ENCODE data around the gene ANKS1A.
A peak's percentile ranks its signal among the peaks of the same experiment; 100 is the strongest.

Gene ANKS1A

GRCh38 chr6:35081426-35081851 is 192.4 kb downstream of the ANKS1A start:
- DNase-seq, result peak in 1 of 56 donors; percentile 6

- DNase-seq, result no peak
Observed at GRCh38 chr6:35082046-35082732, 193.1 kb downstream of the ANKS1A start.

GRCh38 chr6:35082733-35083403 is 193.8 kb downstream of the ANKS1A start:
- no peak for DNase-seq

GRCh38 chr6:35083507-35083906 is 194.5 kb downstream of the ANKS1A start:
- DNase-seq, result no peak

- peak in 21 of 56 donors; percentile 10 to 72 (median 32) for DNase-seq
Observed at GRCh38 chr6:35084041-35084491, 195.0 kb downstream of the ANKS1A start.

GRCh38 chr6:35084511-35085203 is 195.6 kb downstream of the ANKS1A start:
- DNase-seq, result no peak

DNA sequence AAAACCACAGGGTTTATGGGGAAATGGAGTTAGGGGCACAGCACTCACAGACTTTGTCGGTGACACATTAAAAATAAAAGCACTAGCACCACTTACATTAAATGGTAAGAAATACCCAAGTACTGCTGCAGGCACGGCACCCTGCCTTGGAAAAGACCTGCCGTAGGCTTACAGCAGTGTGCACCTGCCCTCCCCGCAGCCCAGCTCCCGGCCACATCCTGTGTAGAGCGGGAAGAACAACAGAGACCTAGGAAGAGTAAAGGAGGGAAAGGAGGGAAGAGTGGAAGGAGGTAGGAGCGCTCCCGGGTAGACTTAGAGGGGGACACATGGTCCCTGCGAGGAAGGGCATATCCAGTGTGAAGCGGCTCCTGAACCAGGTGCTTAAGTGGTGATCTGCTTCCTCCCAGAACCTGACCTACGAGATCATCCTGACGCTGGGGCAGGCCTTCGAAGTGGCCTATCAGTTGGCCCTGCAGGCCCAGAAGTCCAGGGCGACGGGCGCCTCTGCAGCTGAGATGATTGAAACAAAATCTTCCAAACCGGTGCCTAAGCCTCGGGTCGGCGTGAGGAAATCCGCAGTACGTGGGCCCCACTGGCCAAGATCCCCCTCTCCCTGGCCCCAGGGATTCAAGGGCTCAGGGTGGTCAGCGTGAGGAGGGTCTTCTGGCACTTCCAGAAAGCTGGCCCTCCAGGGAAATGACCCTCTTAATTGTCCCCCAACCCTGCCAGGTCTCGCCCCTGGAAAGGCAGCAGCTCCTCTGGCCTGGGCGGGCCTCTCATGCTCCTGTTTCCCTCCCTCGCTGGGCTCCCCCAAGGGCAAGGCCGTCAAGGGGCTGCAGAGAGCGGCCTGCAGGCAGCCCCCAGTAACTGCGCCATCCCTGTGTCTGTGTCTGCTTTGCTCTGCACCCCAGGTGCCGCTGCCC is 196.6 kb downstream of the ANKS1A start:
- no peak for DNase-seq

GRCh38 chr6:35086282-35086632 is 197.2 kb downstream of the ANKS1A start:
- no peak for DNase-seq

DNA sequence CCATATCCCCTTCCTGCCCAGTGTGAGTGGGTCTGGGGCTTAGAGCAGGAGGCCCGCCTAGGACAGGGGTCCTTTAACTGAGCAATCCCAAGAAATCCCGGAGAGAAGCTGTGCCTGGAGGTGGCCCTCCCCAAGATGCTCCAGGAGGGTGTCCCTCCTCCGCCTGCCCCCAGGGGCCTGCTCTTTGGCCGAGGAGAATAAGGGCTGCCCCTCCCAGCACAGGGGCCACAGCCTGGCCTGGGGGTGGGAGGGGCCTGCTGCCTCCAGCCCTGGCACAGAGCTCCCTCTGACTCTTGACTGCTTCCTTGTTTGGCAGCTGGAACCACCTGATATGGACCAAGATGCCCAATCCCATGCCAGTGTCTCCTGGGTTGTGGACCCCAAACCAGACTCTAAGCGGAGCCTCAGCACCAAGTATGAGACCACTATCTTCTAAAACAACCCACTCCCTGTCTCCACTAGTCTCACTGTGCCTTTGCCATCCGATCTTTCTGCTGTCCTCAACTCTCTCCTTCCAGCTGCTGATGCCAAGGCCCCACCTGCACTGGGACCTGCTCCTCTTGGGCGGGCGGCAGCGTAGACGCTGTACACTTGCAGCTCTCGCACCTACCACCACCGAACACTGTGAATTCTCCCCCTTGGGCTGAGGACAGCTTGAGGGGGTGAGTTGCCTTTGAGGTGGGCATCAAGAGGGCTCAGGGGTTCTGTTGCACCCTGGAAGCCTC is 197.7 kb downstream of the ANKS1A start:
- DNase-seq, result no peak

- DNase-seq, result no peak
Observed at GRCh38 chr6:35087361-35088280, 198.6 kb downstream of the ANKS1A start.

DNA sequence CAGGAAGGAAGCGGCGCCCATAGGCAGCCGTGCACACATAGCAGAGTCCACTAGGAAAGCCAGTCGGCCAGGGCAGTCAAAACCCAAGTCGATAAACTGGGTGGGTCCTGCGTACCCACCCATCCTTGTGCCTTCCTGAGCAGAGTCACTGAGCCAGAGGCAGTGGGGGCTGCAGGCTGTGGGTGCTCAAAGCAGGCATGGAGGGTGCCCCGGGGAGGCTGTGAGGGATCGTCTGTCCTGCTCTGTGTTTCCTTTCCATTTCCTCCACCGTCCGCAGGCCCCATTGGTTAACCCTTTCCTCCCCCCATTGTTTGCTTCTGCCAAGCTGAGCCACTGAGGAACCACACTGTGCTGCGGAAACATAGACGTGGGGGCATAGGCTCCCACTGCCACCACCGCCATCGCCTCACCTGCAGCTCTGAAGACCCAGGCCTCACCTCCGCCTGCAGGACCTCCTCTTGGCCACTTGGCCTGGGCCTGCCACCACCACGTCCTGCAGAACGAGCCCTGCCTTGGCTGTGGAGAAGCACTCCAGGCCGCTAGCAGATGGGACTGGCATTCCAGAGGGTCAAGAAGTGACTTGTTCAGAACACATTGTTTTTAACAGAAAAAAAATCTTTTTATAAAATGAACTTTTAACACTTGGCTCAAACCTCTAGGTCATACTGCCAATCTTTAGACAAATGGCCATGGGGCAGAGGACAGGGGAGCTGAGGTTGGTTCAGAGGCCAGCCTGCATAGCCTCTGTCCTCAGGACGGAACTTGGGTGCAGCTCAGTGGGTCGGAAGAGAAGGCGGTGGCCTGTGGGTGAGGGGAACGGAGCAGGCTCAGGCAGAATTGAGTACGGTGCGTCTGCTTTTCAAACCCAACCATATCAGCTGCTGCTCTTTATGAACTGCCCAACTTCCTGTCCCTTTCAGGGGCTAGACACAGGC is 199.5 kb downstream of the ANKS1A start:
- DNase-seq, result no peak

GRCh38 chr6:35089216-35089934 is 200.3 kb downstream of the ANKS1A start:
- no peak for DNase-seq

DNA sequence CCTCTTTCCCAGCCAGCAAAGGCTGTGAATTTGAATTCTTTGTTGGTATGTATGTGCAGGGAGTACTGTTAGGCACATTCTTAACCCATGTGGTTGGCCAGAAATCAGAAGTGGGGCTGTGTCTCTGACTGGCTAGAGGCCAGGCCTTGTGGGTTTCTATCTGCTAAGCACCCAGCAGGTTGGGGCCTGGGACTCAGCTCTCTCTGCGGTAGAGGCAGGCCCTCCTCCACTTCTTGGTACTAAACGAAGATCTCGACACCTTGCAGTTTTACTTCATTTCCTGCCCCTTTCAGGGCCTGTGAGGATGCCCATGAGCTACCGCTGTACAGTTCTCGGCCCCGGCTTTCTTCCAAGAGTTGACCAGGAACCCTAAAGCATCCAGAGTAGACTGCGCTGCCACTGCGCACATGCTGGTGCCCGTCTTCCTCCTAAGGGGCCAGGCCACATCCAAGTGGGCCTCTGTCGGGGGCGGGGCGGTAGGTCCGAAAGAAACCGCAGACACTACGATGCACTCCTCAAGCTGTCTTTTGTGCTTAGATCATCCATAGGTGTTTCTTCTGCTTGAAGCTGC is 201.0 kb downstream of the ANKS1A start:
- DNase-seq, result no peak

DNA sequence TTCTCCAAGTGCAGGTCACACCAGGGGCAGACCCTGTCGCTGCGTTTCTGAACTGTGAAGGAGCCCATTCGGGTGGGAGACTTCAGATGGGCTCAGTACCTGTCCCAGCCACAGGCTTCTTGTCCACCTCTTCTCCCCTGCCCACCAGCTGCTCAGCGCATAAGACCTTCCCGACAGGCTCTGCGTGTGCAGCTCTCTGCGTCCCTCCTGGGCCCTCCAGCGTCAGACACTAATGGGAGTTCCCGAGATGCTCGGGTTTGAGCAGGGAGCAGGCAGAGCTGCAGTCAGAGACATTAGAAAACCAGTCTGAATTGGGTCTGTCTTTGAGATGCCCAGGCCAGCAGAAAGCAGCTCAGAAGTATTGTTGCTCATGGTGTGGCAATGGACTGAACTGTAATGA is 201.7 kb downstream of the ANKS1A start:
- DNase-seq, result no peak

DNA sequence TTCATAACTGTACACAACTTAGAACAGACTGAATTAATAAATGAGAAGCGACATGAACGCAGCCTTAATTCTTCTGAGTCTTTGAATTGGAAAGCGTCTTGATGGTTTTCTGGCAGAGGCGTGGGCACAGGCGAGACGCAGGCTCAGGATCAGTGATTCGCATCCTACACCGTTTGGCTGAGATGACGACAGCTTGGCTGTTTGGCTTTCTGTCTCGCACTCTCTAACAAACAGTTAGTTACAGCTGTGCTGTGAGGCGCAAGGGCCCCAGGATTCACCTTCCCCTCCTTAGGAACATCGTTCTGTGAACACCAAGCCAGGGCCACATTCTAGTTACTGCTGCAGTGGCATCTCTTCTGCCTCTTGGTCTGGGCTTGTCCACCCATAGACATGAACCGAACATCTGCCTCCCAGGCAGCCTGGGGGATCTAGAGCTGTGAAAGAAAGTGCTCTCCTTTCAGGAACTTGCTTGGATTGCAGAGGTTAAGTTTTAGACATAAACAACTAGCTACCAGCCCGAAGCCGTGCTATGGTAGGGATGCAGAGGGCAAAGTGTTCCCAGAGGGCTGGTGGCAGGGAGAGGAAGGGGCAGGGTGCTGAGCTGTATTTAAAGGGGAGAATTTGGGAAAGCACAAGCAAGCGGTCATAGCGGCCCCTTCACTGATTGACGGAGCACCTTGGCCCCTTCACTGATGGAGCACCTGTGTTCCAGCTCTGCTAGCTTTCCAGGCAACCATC is 202.5 kb downstream of the ANKS1A start:
- DNase-seq, result no peak

- DNase-seq, result no peak
Observed at GRCh38 chr6:35092362-35093117, 203.5 kb downstream of the ANKS1A start.
